Progenitor cell of endocrine pancreas (in vitro differentiated cells): ENCODE results near the gene PTPN21. TPM values are rescaled to one million over a fixed set of nuclear protein-coding genes. Genes with fewer than 3 reads are reported as not detected.

Experiments
- DNase-seq: peaks from one replicate; pipeline ENCODE4 v3.0.0; 2021; ENCODE audit warnings: low spot score; ENCODE audit not compliant: unreplicated experiment
- H3K27ac Mint-ChIP-seq: 2 replicates; pipeline ENCODE4 v1.8.0; 2021; ENCODE audit warnings: mild to moderate bottlenecking, moderate library complexity, mixed read lengths
- H3K27me3 Mint-ChIP-seq: 2 replicates; pipeline ENCODE4 v1.8.0; 2021; ENCODE audit warnings: mixed read lengths
- H3K36me3 Mint-ChIP-seq: 2 replicates; pipeline ENCODE4 v1.8.0; 2022; ENCODE audit warnings: mixed read lengths; ENCODE audit not compliant: insufficient read depth
- H3K4me1 Mint-ChIP-seq: 2 replicates; pipeline ENCODE4 v1.8.0; 2021; ENCODE audit warnings: low read depth, mixed read lengths
- H3K4me3 Mint-ChIP-seq: 2 replicates; pipeline ENCODE4 v1.8.0; 2021; ENCODE audit warnings: low read depth, mild to moderate bottlenecking, moderate library complexity, mixed read lengths
- H3K9me3 Mint-ChIP-seq: 2 replicates; pipeline ENCODE4 v1.8.0; 2021; ENCODE audit warnings: low read depth, mixed read lengths
- total RNA-seq: library from RNA; stranded (reverse); gene quantifications from 2 replicates; pipeline ENCODE4 v1.2.1, GENCODE V29; 2021
- TF ChIP-seq, protein P1 (sequence below): fragments of 200-600 bp; sonication (generic); IDR thresholded peaks from one replicate; pipeline ENCODE4 v1.5.0; 2021; ENCODE audit warnings: antibody characterized with exemption, mild to moderate bottlenecking; ENCODE audit not compliant: unreplicated experiment

The PTPN21 gene
- total RNA-seq, 1 donor from 2014 or later = 40.0 TPM

GRCh38 chr14:88553886-88554456, 836 bp downstream of the PTPN21 start:
- H3K27ac Mint-ChIP-seq = peak overlapping the region; percentile 99

DNA sequence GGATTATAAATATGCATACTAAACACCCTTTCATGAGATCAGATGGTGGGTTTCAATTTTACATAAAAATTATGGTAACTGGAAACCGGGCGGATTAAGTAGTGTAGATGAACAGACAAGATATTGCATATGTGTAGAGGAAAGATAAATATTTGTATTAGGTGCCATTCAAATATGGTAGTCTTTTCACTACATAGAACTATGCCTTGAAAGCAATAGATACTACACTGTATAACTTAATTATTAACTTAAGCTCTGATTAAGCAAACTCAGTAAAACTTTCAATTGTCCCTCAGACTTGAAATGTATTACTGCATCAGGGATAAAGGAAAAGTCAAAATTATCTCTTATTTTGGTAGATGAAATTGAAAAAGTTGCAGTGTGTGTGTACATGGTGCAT, 1.9 kb downstream of the PTPN21 start:
- Mint-ChIP-seq H3K9me3 (no peaks in the 10 kb centered on the region), H3K4me3 (peak overlapping the region; percentile 78), H3K27ac (peak overlapping the region; percentile 37), H3K36me3 (peaks cover 11% of the 10 kb centered on the region), H3K27me3 (no peaks in the 10 kb centered on the region), H3K4me1 (peaks cover 43% of the 10 kb centered on the region)
- no peak for DNase-seq
- TF ChIP-seq, protein P1, sequence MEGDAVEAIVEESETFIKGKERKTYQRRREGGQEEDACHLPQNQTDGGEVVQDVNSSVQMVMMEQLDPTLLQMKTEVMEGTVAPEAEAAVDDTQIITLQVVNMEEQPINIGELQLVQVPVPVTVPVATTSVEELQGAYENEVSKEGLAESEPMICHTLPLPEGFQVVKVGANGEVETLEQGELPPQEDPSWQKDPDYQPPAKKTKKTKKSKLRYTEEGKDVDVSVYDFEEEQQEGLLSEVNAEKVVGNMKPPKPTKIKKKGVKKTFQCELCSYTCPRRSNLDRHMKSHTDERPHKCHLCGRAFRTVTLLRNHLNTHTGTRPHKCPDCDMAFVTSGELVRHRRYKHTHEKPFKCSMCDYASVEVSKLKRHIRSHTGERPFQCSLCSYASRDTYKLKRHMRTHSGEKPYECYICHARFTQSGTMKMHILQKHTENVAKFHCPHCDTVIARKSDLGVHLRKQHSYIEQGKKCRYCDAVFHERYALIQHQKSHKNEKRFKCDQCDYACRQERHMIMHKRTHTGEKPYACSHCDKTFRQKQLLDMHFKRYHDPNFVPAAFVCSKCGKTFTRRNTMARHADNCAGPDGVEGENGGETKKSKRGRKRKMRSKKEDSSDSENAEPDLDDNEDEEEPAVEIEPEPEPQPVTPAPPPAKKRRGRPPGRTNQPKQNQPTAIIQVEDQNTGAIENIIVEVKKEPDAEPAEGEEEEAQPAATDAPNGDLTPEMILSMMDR = no peak

More at GRCh38 chr14:88553886-88554456, 836 bp downstream of the PTPN21 start:
- peak overlapping the region; percentile 95 for H3K4me3 Mint-ChIP-seq
- H3K36me3 Mint-ChIP-seq = peaks cover 4% of the 10 kb centered on the region
- DNase-seq = no peak
- no peaks in the 10 kb centered on the region for H3K9me3 Mint-ChIP-seq
- TF ChIP-seq, protein P1 = no peak
- H3K4me1 Mint-ChIP-seq = peaks cover 34% of the 10 kb centered on the region
- no peaks in the 10 kb centered on the region for H3K27me3 Mint-ChIP-seq

GRCh38 chr14:88551980-88552431, 2.8 kb downstream of the PTPN21 start:
- H3K4me1 Mint-ChIP-seq = peaks cover 48% of the 10 kb centered on the region
- H3K27ac Mint-ChIP-seq = peak overlapping the region; percentile 93
- DNase-seq = no peak
- H3K9me3 Mint-ChIP-seq = no peaks in the 10 kb centered on the region
- TF ChIP-seq, protein P1 = no peak
- peaks cover 15% of the 10 kb centered on the region for H3K36me3 Mint-ChIP-seq
- H3K4me3 Mint-ChIP-seq = peak overlapping the region; percentile 78
- no peaks in the 10 kb centered on the region for H3K27me3 Mint-ChIP-seq

DNA sequence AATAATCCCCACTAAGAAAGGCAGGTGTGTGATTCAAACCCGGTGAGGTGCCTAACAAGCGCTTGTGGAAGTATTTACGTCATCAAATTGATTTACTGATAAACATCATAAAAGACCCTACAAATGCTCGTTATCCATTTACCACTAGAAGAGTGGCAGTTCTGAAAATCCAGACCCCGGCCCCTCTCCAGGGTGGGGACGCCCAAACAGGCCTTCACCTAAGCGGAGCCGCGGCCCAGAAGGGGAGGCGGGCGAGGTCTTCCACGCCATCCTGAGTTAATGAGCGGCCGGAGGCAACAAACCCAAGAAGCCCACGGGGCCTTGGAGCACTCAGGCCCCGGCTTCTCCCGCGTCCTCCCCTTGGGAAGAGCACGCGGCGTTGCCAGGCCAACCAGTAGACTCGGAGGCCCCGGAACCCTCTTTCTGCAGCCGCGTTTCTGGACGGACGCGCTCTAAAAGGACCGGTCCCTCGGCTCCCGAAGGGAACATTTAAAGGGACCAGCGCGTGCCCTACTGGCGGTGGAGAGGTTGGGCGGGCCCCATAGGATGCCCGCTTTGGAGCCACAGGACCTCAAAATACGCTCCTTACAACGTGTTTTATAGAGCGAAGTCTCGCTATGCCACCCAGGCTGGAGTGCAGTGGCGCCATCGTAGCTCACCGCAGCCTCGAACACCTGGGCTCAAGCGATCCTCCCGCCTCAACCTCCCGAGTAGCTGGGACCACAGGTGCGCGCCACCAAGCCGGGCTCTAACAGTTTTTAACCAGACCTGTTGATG, 3.5 kb downstream of the PTPN21 start:
- TF ChIP-seq, protein P1 = peak; percentile 30
- peak overlapping the region; percentile 93 for H3K27ac Mint-ChIP-seq
- peak overlapping the region; percentile 78 for H3K4me3 Mint-ChIP-seq
- DNase-seq = peak; percentile 59
- no peaks in the 10 kb centered on the region for H3K9me3 Mint-ChIP-seq
- H3K4me1 Mint-ChIP-seq = peaks cover 48% of the 10 kb centered on the region
- peaks cover 16% of the 10 kb centered on the region for H3K36me3 Mint-ChIP-seq
- no peaks in the 10 kb centered on the region for H3K27me3 Mint-ChIP-seq

DNA sequence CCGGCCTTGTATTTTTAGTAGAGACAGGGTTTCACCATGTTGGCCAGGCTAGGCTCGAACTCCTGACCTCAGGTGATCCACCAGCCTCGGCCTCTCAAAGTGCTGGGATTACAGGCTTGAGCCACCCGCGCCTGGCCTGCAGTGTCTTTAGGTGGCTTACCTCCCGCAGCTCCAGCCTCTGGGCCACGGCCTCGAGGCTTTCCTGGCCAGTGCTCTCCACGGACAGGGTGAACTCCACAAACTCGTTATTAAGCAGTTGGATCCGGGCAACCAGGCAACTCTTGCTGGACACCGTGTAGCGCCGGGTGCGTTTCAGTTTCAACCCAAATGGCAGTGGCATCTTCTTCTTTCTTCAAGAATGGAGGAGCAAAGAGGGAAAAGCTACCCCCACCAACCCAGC, 4.7 kb downstream of the PTPN21 start:
- H3K27ac Mint-ChIP-seq = peak overlapping the region; percentile 45
- peaks cover 18% of the 10 kb centered on the region for H3K36me3 Mint-ChIP-seq
- DNase-seq = no peak
- no peaks in the 10 kb centered on the region for H3K27me3 Mint-ChIP-seq
- no peaks in the 10 kb centered on the region for H3K9me3 Mint-ChIP-seq
- peaks cover 39% of the 10 kb centered on the region for H3K4me1 Mint-ChIP-seq
- no peak overlapping the region for H3K4me3 Mint-ChIP-seq
- TF ChIP-seq, protein P1 = no peak
